ENCODE data around the gene PCDH1.

- TF ChIP-seq EZH2phosphoT487 (IDR thresholded peaks at IDR 0.05; ENCODE audit: borderline replicate concordance, low read length), result no peak
- no peak for TF ChIP-seq CTCF (IDR thresholded peaks at IDR 0.05; ENCODE audit: low read depth, low read length, poor library complexity, severe bottlenecking)
These were observed 48.2 kb upstream of the PCDH1 start for GRCh38 chr5:141926434-141926833.

All from DOHH2 (cell line).